ENCODE results near the gene PGC.
A peak's percentile ranks its signal among the peaks of the same experiment; 100 is the strongest.

PGC gene

GRCh38 chr6:41747256-41748101 is at the start of gene PGC:
Gene PGC, minus strand, starts transcription at chr6:41747397. Its CDS starts 63 bp downstream, at chr6:41747334.
- no peak for DNase-seq

DNA sequence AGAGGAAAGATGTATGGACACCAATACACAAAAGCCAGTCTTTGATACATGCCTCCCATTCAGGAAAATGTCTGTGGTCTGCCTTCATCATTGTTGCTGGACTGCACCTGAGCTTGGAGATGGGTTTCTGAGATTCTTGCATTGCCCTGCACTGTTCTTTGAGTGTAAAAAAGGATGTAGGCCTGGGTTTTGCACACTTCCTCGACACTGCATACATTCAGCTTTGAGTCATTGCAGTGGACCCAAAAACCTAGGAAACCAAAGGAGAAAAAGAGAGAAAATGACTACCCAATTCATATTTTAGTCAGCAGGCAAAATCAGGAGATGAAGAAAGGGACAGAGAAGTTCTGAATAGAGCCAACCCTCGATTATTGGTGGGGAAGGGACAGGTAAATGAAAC is 49.3 kb upstream of the PGC start:
- no peak for DNase-seq

DNA sequence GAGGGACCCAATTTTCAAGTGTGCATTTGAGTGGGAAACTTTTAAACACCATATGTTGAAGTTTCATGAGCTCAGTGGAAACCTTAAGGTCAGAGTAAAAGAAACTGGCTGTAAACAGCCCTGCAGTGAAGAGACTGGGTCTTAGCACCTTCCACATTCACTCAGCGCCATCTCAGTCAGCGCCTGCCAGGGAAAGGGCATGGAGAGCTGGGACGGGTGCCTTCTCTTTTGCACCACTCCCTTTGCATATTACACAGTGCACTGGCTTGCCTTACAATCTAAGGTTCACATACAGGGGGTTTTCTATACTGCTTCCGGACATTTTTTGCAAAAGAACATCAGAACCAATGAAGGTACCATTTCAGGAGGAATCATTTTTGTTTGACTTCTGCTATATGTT is 44.8 kb upstream of the PGC start:
- no peak for DNase-seq

GRCh38 chr6:41791305-41791704 is 44.1 kb upstream of the PGC start:
- DNase-seq, result no peak

GRCh38 chr6:41790045-41790444 is 42.8 kb upstream of the PGC start:
- no peak for DNase-seq

DNA sequence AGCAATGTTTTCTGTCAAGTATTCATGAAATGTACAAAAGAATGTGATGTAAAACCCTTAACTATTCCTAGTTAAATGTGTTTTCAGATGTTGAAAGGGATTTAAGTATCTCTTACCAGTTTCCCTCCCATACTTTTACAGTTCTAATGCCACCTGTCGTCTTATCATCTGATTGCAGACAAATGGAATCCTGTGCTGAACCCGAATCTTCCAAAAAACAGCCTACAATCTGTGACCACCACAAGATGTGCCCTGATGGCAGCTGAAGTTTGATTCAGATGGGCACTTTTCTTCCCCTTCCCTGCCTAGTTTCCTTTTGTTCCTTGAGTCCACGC is 42.2 kb upstream of the PGC start:
- no peak for DNase-seq

GRCh38 chr6:41787219-41787917 is 40.2 kb upstream of the PGC start, which contains the start of gene TOMM6:
Gene TOMM6, plus strand, starts transcription at chr6:41787694. Its CDS starts 4 bp downstream, at chr6:41787698.
- DNase-seq, result peak; percentile 94

GRCh38 chr6:41786451-41787218 is 39.4 kb upstream of the PGC start:
- DNase-seq, result peak; percentile 64

DNA sequence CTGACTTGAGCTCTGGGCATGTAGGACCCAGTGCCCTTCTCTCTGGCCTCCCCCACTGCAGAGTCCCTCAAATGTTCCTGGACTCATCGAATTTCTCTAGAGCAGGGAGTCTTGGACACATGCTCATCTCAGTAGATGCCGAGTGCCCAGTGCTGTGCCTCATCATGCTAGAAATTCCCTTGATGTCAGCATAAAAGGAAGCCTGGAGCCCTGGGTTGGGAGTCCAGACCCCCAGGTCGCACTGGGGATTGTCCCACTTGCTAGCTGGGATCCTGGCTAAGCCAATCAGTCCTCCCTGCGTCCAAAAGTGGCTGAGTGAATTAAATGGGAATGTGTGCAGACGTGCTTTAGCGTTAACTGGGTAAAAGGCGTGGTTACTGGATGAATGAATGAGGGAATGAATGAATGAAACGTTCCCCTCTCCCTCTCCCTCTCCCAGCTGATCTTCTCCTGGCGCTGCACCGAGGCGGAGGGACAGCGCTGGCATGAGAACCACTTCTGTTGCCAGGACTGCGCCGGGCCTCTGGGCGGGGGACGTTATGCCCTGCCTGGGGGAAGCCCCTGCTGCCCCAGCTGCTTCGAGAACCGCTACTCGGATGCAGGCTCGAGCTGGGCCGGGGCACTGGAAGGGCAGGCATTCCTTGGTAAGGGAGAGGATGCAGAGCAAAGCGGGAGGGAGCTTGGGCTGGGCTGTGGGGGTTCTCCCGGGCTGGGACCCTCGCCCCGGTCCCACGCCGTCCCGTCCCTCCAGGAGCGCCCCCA is 38.7 kb upstream of the PGC start:
- no peak for DNase-seq

DNA sequence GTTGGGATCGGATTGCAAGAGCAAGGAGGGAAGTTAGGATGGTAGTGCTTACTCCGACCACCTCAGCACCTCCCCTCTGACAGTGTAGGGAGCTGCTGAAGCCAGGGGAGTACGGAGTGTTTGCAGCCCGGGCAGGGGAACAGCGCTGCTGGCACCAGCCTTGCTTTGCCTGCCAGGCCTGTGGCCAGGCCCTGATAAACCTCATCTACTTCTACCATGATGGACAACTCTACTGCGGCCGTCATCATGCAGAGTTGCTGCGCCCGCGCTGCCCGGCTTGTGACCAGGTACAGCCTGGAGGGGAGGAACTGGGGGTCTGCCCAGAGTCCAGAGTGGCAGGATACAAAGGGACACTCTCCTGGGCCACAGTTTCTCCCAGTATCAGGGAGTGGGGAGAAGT is 38.1 kb upstream of the PGC start:
- no peak for DNase-seq

DNA sequence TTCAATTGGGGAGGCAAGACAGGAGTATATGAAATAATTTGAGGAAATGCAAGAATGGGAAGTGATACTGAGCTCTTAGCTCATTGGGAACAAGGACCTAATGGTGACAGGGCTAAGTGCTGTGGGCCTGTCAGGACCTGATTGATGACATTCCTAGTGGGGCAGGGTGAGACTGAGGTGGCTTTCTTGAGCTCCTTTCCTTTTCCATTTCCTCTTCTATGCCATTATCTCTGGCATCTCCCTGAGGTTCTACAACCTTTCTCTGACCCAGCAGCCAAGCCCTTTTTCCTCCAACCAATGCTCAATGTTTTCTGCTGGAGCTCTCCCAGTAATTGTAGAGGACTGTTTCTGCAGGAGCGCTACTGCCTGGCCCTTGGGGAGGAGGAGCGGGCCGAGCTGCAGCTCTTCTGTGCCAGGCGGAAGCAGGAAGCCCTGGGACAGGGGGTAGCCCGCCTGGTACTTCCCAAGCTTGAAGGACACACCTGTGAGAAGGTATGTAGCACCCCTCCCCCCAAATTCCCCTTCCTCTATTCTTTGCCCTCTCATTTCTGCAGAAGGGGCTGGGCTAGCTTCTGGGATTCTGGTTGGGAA is 37.5 kb upstream of the PGC start:
- DNase-seq, result no peak

DNA sequence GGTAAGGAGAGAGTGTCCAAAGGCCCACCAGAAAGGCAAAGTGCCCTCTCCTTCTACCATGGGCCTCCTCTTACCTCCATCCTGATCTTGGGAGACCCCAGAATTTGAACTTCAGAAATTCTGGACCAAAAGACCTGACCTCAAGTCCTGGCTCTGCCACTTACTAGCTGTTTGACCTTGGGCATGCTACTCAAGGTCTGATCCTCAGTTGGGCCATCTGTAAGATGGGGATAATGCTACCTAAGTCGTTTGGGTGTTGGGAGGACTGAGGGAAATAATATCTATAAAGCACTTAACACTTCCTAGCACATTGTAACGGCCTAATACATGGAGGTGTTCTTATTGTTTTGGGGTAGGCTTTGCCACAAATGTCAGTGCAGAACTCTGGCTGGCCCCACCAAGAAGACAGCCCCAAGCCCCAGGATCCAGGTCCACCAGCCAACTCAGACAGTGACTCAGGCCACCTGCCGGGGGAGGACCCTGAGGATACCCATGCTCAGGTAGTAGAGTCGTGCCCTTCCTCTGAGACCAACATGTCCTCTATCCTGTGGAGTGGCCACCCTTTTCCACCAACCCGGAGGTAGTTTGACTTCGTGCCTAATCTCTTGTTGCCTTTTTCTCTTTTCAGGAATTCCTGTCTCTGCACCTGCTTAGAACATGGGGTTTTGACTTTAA is 36.0 kb upstream of the PGC start:
- no peak for DNase-seq

DNA sequence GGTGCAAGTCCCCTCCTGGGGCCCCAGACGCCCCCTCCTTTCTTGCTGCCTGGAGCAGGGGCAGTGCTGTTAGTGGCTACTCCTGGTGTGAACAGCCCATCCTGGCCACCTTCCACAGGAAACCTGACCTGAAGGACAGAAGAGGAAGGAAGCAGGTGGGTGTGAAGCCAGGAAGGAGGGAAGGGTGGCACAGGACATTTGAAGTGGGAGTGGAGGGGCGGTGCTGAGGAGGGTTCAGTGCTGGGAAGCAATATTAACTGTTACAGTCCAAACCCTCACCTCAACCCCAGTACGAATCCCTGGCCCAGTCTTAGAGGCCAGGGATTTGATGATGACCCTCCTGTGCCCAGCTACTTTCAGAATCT is 34.2 kb upstream of the PGC start:
- DNase-seq, result no peak

GRCh38 chr6:41780551-41781365 is 33.6 kb upstream of the PGC start, which contains the start of gene PRICKLE4:
Gene PRICKLE4, plus strand, starts transcription at chr6:41780782. Its CDS starts 2,692 bp downstream, at chr6:41783474.
- DNase-seq, result no peak

- peak; percentile 57 for DNase-seq
Observed at GRCh38 chr6:41779788-41780550, 32.8 kb upstream of the PGC start, which contains the start of gene FRS3. Gene FRS3, minus strand, starts transcription at chr6:41779900. Its CDS starts 2,913 bp downstream, at chr6:41776987.

DNA sequence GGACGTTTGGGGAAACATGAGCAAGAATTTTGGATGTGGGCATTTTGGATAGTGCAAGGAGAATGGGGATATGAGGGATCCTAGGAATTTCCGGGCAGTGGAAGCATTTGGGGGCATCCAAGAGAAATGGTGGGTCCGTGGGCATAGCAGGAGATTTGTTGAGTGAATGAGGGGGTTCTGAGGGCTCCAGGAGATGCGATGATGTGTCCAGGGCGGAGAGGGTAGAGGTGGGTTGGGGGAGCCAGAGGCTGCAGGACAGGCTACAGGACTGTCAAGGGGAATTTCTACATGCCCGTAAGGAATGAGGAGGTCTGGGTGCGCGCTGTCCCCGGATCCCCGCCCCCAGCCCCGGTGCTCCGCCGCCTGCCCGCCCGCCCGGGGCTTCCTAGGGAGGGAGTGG is 32.1 kb upstream of the PGC start:
- DNase-seq, result no peak

DNA sequence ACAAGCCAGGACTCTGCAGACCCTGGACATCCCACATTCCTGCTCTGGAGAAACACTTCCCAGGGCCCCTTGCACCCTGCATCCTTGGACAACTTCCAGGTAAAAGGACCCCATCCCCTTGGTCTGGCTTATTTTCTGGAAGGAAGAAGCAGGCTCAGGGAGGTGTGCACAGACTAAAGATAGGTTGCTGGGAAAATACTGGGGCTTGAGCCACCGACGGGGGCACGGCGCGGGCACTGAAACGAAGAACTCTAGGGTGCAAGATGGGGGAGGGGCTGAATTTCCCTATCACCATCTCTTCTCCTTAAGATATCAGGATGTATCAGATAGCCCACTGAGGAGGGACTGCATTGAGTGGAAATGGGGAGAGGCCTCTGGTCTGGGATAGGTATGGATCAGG is 31.7 kb upstream of the PGC start:
- no peak for DNase-seq

DNA sequence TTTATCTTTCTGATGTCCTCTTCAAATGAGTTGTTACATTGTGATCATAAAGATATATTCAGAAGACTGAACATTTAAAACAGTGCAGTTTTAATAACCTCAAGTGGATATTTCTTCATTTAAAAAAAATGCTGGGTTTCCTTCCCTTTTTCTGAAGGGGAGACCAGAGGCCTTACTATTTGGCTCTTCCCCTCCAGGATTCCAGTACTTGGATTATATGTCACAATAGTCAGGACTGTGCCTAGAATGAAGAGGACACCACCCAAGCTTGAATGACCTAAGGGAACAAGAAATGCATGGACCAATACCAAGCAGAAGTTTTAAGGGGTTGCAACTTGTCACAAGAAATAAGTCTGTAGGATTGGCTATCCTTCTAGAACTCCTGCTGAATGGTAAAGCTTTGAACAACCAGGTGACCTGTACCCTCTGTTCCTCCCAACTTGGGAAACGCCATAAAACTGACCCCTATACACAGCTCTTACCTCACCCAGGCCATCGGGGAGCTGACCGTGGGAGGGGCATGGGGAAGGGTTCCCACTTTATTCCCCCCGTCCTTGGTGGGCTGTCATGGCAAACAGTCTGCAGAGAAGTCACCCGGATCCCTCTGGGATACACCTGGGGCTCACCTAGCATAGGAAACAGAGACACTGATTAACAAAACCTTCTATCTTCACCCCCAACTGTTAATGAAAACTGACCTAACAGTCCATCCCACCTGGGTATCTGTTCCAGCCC is 30.5 kb upstream of the PGC start:
- no peak for DNase-seq

DNA sequence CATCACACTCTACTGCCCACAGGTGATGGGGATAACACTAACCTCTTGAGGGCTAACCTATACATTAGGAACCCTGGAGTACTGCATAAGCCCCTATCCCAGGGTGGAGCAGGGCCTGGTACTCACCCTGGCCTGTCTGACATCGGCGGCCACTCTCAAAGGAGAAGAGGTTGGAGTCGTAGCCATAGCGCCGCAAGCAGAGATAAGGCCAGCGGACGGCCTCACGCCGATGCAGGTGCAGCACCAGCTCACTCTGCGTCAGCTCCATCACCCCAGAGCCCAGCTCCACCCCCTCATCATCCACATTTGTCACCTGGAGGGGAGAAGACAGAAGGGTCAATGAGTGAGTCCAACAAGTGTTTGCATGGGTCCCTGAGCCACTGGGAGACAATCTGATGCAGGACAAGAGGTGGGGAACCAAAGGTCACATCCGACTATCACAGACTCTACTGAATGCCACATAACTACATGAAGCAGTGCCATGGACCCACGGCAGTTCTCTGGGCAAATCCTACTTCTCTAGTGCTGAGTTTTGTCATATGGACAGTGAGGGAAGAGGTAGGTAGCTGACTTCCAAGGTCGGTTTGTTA is 28.2 kb upstream of the PGC start:
- no peak for DNase-seq
